Cerebellar nuclear complex (tissue), 1 donor: Measurements from ENCODE around the gene KLK5.

ENCODE experiments used
- DNase-seq, 2 experiments: peaks; one replicate each; lab custom pipeline; 2025; lab: John Stamatoyannopoulos, UW

KLK5 gene

DNA sequence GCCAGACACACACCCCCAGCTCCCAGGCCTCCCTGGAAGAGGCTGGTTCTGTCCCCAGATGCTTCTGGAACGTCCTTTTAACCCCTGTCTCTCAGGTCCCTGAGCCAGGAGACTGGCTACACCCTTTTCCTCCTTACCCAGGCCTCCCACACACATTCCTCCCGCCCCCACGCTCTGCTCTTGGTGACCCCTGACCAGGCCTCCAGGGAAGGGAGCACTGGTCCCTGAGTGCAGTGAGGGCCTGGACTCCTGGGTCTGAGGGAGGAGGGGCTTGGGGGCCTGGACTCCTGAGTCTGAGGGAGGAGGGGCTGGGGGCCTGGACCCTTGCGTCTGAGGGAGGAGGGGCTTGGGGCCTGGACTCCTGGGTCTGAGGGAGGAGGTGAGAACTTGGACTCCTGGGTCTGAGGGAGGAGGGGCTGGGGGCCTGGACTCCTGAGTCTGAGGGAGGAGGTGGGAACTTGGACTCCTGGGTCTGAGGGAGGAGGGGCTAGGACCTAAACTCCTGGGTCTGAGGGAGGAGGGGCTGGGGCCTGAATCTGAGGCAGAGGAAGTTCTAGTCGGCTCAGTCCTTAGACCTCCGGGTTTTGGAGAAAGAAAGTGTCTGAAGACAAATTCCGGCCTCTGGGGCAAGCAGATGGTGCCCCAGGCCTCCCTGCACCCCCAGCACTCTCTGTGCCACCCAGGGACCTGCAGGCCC is 16.0 kb upstream of the KLK5 start:
- no peak for DNase-seq

DNA sequence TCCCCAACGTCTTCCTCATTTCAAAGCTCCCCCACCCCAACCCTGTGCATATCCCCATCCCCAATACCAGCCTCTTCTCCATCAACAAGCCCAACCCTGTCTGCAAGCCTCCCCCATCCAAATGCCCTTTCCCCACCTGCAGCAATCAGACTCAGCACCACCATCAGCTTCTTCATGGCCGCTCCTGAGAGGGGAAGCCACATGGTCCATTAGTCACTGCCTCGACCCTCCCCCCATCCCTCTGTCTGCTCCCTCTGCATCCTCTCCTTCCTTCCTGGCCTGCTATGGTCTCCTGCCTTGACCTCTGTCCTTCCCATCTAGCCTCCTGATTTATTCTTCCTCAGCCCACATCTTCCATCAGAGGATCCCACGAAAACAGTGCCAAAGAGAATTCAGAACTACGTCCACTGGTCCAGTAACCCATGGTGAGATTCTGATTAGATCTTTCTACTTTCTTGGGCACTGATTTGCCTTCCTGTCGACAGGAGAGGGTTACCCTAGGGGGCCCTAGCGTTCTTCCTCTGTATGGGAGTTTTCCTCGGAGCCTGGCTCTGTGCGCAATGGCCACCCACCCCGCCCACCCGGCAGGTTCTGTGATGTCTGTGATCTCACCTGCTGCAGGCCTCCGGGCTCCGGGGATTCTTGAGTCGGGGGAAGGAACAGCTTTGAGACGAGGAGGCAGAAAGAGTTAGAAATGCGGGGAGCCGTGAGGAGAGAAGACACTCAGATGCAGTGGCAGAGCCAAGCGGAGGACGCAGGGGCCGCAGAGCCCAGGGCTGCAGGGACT is 15.3 kb upstream of the KLK5 start:
- no peak for DNase-seq

GRCh38 chr19:50964266-50964665 is 11.4 kb upstream of the KLK5 start:
- DNase-seq: no peak

GRCh38 chr19:50963381-50963780 is 10.5 kb upstream of the KLK5 start:
- DNase-seq: no peak

GRCh38 chr19:50962245-50962644 is 9.4 kb upstream of the KLK5 start:
- DNase-seq: no peak

GRCh38 chr19:50959731-50960500 is 7.1 kb upstream of the KLK5 start:
- DNase-seq: no peak

DNA sequence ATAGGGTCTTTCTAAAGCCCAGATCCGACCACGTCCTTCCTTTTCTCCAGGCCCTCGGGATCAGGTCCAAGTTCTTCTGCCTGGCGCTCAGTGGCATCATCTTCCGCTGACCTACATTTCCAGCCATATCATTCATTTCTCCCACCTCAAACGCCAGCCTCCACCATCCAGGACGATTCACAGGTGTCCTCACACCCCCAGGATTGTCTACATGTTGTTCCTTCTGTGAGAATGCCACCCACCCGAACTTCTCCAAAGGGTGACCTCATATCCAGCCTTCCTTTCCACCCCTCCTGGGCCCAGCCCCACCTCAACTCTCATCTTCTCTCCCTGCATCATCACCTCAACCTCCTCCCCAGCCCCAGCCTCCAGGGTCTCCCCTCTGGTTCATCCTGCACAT is 4.7 kb upstream of the KLK5 start:
- no peak for DNase-seq

DNA sequence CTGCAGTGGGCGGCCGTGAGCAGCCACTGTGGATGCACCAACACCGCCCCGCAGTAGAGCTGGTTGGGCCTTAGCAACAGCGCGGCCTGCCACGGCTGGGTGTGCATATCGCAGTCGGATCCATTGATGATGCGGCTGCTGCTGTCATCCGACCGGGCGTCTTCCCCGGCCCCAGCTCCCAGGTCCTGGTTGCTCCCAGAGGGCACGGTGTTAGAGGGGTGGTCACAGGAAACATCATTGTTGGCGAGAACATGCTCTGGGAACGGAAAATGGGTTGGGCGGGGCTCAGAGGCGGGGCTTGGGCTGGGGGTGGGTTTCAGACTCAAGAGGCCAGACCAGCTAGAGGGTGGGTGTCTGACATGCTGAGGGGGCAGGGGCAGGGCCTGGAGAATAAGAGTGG is 3.0 kb downstream of the KLK5 start:
- DNase-seq: no peak

DNA sequence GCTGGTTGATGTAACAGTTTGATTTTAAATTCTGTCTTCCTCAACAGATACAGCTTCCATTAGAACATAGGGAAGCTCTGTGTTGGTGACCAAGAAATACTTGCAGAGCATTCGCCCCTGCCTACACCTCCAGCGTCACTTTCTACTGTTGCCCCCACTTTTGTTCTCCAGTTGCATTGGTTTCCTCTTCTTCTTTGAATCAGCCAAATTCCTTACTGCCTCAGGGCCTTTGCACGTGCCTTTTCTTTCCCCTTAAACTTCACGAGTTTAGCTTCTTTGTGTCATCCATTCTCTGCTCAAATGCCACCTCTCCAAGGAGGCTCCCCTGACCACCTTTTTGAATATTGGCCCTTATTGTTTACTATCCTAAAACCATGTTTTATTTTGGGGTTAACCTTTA is 5.7 kb downstream of the KLK5 start:
- DNase-seq: no peak

- no peak for DNase-seq
Observed at GRCh38 chr19:50944795-50945194, 8.0 kb downstream of the KLK5 start.

DNA sequence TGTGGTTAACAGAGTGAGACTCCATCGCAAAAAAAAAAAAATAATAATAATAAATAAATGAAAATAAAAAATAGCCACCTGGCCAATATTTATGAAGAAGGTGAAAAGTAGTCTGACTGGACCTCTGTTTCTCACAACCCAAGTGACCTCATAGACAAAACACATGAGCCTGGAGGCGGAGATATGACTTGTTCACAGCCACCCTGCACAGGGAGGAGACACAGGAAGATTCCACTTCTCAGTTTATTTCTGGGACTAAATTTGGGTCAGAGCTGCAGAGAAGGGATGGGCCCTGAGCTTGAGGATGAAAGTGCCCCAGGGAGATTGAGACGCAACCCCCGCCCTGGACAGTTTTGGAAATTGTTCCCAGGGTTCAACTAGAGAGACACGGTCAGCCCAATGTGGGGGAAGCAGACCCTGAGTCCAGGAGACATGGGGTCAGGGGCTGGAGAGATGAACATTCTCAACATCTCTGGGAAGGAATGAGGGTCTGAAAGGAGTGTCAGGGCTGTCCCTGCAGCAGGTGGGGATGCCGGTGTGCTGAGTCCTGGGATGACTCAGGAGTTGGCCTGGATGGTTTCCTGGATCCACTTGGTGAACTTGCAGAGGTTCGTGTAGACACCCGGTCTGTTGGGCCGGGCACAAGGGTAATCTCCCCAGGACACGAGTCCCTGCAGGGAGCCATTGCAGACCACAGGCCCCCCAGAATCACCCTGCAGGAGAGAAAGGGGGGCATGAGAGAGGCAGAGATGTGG is 9.6 kb downstream of the KLK5 start:
- DNase-seq: no peak

DNA sequence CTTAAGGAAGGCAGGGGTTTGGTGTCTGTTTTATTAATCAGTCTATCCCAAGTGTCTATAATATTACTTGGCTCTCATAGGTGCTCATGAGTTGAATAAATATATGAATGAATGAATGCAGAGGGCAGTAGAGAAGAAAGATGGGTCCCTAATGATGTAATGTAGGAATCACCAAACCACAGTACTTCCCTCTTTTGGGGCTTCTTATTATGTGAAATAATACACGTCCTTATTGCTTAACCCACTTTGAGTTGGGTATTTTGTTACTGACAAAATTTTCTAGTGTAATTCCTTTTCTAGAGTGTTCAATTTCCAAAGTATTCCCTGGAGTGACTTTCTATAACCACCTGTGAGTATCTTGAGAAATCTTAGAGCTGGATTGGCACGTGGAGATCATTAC is 13.2 kb downstream of the KLK5 start:
- no peak for DNase-seq

DNA sequence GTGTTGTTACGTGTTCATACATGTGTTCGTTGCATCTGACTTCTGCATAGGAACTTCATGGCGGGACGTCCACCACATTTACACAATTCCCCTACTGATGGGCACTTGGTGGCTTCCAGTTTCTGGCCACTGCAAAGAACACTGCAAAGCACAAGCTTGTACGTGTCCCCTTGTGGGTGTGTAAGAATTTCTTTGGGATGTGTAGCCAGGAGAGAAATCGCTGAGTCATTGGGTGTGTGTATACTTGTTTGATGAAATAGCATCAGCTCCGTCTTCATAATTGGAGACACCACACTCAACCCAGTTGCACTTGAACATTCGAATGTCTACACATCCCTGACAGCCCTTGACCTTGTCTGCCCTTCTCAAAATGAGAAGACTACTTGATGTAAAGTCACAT is 19.2 kb downstream of the KLK5 start:
- DNase-seq: no peak

GRCh38 chr19:50932690-50933083 is 20.2 kb downstream of the KLK5 start:
- DNase-seq: no peak

- no peak for DNase-seq
Observed at GRCh38 chr19:50932018-50932689, 20.7 kb downstream of the KLK5 start.

DNA sequence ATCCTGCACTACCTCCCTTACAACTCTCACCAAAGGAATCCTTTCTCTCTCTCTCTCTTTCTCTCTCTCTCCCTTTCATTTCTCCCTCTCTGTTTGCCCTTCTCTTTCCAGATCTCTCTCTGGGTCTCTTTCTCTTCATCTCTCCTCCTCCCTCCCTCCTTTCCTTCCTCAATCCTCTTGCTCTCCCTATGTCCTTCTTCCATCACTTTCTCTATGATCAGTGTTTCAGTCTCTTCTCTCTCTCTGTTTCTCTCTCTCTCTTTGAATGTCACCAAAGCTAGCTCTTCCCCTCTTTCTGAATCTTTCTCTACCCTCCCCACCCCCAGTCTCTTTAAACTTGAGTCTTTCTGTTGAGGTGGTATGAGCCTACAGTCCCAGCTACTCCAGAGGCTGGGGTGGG is 21.8 kb downstream of the KLK5 start:
- DNase-seq: no peak

- no peak for DNase-seq
Observed at GRCh38 chr19:50928831-50929230, 24.0 kb downstream of the KLK5 start.

- no peak for DNase-seq
Observed at GRCh38 chr19:50926144-50926543, 26.7 kb downstream of the KLK5 start.

- DNase-seq: no peak
Observed at GRCh38 chr19:50925734-50926133, 27.1 kb downstream of the KLK5 start.

DNA sequence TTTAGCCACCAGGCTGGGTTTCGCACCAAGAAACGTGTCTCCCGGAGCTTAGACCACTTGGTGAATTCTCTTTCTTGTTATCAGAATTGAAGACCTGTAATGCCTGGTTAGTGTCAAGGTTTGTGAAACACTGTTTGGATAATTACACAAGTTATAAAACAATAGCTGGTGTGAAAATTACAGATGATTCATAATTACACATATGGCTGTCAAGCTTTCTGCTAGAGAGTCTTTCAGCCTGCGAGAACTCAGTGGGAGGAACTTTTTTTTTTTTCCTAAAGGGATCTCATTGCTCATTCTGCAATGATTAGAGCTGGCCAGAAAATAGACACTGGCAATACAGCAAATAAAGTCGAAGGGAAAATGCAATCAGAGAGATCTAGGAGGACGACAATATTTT is 28.3 kb downstream of the KLK5 start:
- DNase-seq: no peak

DNA sequence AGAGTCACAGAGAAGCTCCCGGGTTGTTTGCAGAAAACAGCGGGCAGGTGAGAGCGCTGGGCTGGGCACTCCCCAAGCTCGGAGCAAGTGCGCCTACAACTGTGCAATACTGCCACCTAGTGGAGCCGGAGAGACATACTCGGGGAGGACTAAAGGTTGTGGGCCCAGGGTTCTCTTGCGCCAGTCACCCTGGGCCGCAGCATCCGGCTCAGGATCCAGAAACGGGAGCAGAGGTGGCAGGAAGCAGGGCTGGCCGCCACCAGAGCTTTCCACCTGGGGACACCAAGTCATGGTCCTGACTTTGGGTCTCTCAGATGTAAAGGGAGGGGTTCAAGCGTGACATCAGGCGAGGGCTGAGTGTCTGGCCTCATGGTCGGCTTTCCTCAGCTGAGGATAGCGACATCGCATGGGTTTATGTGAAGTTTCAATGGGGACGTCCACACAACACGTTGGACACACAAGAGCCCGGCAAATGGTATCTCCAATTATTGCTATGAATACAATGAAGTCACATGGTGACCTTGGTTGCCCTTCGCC is 30.5 kb downstream of the KLK5 start:
- DNase-seq: peak; percentile 5 to 30
